ENCODE measurements around the gene GPR18. TPM values are rescaled to one million over a fixed set of nuclear protein-coding genes. Genes with fewer than 3 reads are reported as not detected.
A peak's percentile ranks its signal among the peaks of the same experiment; 100 is the strongest.

The GPR18 gene
- total RNA-seq, 4 donors from 2014 or later: not detected

DNA sequence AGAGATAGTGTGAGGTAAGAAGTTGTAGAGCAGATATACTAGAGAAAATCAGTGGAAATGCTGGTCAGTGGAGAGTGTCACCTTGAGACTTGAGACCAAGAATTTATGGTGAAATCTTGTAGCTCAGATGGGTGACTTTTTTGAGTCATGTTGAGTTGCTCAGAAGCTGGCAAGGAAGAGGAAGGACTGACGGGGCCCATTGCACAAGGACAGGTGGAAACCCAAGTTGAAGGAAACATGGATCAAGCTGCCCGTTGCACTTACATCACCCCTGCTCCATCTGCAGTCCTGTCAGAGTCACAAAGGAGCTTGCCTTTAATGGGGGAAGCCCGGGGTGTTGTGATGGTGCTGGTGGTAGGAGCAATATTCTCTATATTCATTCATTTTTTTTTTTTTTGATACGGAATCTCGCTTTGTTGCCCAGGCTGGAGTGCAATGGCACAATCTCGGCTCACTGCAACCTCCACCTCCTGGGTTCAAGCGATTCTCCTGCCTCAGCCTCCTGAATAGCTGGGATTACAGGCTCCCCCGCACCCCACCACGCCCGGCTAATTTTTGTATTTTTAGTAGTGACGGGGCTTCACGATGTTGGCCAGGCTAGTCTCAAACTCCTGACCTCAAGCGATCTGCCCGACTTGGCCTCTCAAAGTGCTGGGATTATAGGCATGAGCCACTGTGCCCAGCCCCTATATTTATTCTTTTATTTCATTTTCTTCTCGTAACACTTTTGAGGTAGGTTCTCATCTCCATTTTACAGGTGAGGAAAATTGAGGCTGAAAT is 30.1 kb downstream of the GPR18 start:
- H3K4me1 ChIP-seq: peaks cover 0 to 35% (median 21%) of the 10 kb centered on the region in 4 donors
- H3K36me3 ChIP-seq: no peaks in the 10 kb centered on the region
- no peaks in the 10 kb centered on the region for H3K9me3 ChIP-seq
- TF ChIP-seq EP300 (IDR thresholded peaks at IDR 0.05): no peak
- no peak for TF ChIP-seq POLR2A (IDR thresholded peaks at IDR 0.05)
- TF ChIP-seq, protein P1, sequence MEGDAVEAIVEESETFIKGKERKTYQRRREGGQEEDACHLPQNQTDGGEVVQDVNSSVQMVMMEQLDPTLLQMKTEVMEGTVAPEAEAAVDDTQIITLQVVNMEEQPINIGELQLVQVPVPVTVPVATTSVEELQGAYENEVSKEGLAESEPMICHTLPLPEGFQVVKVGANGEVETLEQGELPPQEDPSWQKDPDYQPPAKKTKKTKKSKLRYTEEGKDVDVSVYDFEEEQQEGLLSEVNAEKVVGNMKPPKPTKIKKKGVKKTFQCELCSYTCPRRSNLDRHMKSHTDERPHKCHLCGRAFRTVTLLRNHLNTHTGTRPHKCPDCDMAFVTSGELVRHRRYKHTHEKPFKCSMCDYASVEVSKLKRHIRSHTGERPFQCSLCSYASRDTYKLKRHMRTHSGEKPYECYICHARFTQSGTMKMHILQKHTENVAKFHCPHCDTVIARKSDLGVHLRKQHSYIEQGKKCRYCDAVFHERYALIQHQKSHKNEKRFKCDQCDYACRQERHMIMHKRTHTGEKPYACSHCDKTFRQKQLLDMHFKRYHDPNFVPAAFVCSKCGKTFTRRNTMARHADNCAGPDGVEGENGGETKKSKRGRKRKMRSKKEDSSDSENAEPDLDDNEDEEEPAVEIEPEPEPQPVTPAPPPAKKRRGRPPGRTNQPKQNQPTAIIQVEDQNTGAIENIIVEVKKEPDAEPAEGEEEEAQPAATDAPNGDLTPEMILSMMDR (IDR thresholded peaks at IDR 0.05): no peak
- 90 to 94% methylated on average over 14 of the region's 15 CpGs for WGBS, 2 donors
- H3K4me3 ChIP-seq: no peak overlapping the region
- H3K27me3 ChIP-seq: no peaks in the 10 kb centered on the region
- no peak for DNase-seq (ENCODE audit: low spot score in 2 of 2)
- H3K27ac ChIP-seq: no peak overlapping the region

DNA sequence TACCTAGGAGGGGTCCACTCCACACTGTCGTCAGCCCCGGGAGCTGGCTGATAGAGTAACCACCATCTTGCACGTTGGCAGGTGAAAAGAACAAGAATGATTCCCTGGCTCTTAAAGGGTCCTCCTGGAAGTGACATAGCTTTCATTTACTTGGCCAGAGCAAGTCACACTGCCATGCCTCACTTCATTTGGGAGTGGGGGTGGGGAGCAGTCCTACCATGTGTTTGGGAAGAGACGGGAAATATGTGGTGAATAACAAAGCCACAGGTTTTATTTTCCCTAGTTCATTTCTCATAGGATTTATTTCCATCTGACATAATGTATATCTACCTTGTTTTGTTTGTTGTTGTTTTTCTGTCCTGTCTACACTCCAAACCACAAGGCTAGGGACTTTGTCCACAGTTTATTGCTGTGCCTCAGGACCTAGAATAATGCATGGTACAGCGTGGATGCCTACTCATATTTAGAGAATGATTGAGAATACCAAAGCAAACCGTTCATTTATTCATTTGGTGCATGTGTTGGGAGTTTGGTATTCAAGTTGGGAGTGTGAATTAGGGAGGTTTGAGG is 30.8 kb downstream of the GPR18 start:
- 91 to 93% methylated on average over 6 of the region's 6 CpGs for WGBS, 2 donors
- H3K36me3 ChIP-seq: no peaks in the 10 kb centered on the region
- DNase-seq (ENCODE audit: low spot score in 2 of 2): no peak
- no peaks in the 10 kb centered on the region for H3K27me3 ChIP-seq
- H3K4me1 ChIP-seq: peaks cover 0 to 35% (median 21%) of the 10 kb centered on the region in 4 donors
- H3K27ac ChIP-seq: no peak overlapping the region
- no peak overlapping the region for H3K4me3 ChIP-seq
- TF ChIP-seq POLR2A (IDR thresholded peaks at IDR 0.05) (no peak), EP300 (IDR thresholded peaks at IDR 0.05) (no peak)
- TF ChIP-seq, protein P1 (IDR thresholded peaks at IDR 0.05): no peak
- H3K9me3 ChIP-seq: no peaks in the 10 kb centered on the region

DNA sequence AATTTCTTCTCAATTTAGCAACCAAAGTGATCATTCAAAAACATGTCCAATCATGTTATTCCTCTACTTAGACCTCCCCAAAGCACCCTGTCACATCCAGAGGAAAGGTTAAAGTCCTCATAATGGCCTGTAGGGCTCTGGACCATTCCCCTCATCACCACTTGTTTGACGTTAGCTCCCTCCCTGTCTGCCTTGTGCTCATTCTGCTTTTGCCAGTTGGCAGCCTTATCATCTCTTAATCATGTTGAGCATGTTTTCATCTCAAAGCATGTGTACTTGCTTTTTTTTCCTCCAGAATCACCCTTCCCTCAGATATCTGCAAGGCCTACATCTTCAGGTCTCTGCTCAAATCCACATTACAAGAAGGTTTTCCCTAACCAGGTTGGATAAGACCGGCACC is 31.7 kb downstream of the GPR18 start:
- Histone ChIP-seq H3K9me3 (no peaks in the 10 kb centered on the region), H3K27me3 (no peaks in the 10 kb centered on the region), H3K27ac (no peak overlapping the region), H3K4me1 (peaks cover 0 to 35% (median 21%) of the 10 kb centered on the region in 4 donors), H3K4me3 (no peak overlapping the region), H3K36me3 (peaks cover 0 to 5% (median 0%) of the 10 kb centered on the region in 3 donors)
- 79 to 83% methylated on average over 2 of the region's 2 CpGs for WGBS, 2 donors
- TF ChIP-seq POLR2A (IDR thresholded peaks at IDR 0.05): no peak
- TF ChIP-seq, protein P1 (IDR thresholded peaks at IDR 0.05): no peak
- TF ChIP-seq EP300 (IDR thresholded peaks at IDR 0.05): no peak
- DNase-seq (ENCODE audit: low spot score in 2 of 2): no peak

DNA sequence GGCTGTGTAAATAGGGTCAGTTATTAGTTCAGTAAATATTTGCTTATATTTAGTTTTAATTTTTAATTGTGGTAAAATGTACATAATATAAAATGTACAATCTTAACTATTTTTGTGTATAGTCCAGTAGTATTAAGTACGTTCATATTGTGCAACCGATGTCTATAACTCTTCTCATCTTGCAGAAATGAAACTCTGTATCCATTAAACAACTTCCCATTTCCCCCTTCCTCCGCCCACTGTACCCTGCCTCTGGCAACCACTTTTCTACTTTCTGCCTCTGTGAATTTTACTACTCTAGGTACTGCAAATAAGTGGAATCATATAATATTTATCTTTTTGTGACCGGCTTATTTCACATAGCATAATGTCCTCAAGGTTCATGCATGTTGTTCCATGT is 33.1 kb downstream of the GPR18 start:
- Histone ChIP-seq H3K4me1 (peaks cover 0 to 35% (median 19%) of the 10 kb centered on the region in 4 donors), H3K27ac (no peak overlapping the region)
- no peak for DNase-seq (ENCODE audit: low spot score in 2 of 2)

DNA sequence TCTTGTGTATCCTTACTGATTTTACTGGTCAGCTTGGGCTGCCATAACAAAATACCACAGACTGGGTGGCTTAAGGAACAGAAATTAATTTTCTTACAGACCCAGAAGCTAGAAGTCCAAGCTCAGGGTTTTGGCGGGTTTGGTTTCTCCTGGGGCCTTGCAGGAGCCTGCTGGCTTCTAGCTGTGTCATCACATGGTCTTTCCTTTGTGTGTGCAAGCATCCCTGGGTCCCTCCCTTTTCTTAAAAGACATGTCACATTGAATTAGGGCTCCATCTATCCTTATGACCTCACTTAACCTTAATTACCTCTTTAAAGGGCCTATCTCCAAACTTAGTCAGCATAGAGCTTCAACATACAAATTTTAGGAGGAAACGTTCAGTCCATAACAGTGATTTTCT is 34.2 kb downstream of the GPR18 start:
- no peak for DNase-seq (ENCODE audit: low spot score in 2 of 2)
- Histone ChIP-seq H3K4me1 (peaks cover 0 to 31% (median 12%) of the 10 kb centered on the region in 4 donors), H3K27ac (no peak overlapping the region), H3K36me3 (peaks cover 0 to 5% (median 0%) of the 10 kb centered on the region in 3 donors), H3K4me3 (no peak overlapping the region), H3K9me3 (no peaks in the 10 kb centered on the region), H3K27me3 (no peaks in the 10 kb centered on the region)
- WGBS, 2 donors: 53 to 55% methylated on average over 2 of the region's 2 CpGs
- TF ChIP-seq, protein P1 (IDR thresholded peaks at IDR 0.05): no peak
- TF ChIP-seq EP300 (IDR thresholded peaks at IDR 0.05) (no peak), POLR2A (IDR thresholded peaks at IDR 0.05) (no peak)

More for the DNA sequence above, 33.1 kb downstream of the GPR18 start:
- Histone ChIP-seq H3K4me3 (no peak overlapping the region), H3K27me3 (no peaks in the 10 kb centered on the region), H3K9me3 (no peaks in the 10 kb centered on the region), H3K36me3 (peaks cover 0 to 5% (median 0%) of the 10 kb centered on the region in 3 donors)
- WGBS, 2 donors: 78 to 79% methylated on average over 4 of the region's 4 CpGs
- TF ChIP-seq POLR2A (IDR thresholded peaks at IDR 0.05): no peak
- TF ChIP-seq EP300 (IDR thresholded peaks at IDR 0.05): peak in 1 of 2 donors; percentile 20
